Measurements from ENCODE around the gene ATP9B. TPM values are rescaled to one million over a fixed set of nuclear protein-coding genes. Genes with fewer than 3 reads are reported as not detected.

ATP9B gene
- total and polyA plus RNA-seq, 9 donors, result 19.9 to 72.1 (median 43.2) TPM

DNA sequence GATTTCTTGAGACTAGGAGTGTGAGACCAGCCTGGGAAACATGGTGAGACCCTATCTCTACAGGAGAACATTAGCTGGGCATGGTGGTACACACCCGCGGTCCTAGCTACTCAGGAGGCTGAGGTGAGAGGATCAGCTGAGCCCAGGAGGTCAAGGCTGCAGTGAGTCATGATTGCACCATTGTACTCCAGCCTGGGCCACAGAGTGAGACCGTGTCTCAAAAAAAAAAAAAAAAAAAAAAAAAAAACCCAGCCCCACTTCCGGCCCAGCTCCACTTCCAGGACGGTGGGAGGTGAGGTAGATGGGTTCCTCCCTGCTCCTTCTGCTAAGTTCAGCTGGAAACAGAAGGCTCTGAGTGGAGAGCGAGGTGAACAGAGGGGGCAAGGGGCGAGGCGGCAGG, 285.2 kb downstream of the ATP9B start:
- 78 to 85% (median 82%) methylated on average over 8 of the region's 8 CpGs for WGBS, 3 donors
- no peak for DNase-seq
- Histone ChIP-seq H3K27me3 (no peaks in the 10 kb centered on the region), H3K9me3 (no peaks in the 10 kb centered on the region), H3K36me3 (no peaks in the 10 kb centered on the region), H3K4me1 (ENCODE audit: insufficient read depth) (no peaks in the 10 kb centered on the region), H3K4me3 (no peak overlapping the region), H3K27ac (no peak overlapping the region)
- TF ChIP-seq CTCF (IDR thresholded peaks at IDR 0.05) (no peak), EP300 (IDR thresholded peaks at IDR 0.05) (no peak), POLR2A (IDR thresholded peaks at IDR 0.05) (no peak)
- intact Hi-C loops (cut with DNase I), result no loop called here

DNA sequence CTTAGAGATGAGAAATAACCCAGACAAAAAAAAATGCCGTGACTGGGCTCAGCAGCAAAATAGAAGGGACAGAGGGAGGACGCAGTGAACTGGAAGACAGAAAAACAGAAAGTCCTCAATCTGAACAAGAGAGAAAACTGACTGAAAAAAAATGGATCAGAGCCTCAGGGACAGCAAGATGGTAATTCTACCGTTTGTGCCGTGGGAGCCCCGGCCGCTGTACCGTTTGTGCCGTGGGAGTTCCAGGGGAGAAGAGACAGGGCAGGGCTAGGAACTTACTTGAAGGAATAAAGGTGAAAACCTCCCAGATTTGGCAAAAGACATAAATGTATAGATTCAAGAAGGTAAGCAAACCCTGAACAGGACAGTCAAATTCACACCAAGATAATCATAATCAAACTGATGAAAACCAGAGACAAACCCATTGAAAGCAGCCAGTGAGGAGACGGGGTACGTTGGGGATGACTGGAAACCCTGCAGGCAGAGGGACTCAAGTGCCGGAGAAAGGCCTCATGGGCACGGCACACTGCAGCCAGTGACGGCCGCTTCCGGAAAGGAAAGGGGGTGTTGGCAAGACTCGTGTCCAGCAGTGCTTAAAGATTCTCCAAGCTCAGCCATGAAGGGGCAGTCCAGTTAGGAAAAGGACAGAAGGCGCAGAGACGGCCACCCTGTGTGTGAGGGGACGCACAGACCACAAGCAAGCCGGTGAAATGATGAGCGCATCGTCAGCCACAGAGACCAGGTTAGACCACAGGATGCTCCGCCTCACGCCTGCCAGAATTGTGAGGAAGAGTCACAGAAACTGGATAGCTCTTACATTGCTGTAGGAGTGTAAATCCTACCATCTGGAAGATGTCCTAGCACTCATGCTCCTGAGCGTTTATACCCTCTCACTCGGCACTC, 286.5 kb downstream of the ATP9B start:
- no peaks in the 10 kb centered on the region for H3K36me3 ChIP-seq
- no peak for DNase-seq
- no peaks in the 10 kb centered on the region for H3K9me3 ChIP-seq
- no peaks in the 10 kb centered on the region for H3K4me1 ChIP-seq (ENCODE audit: insufficient read depth)
- no peaks in the 10 kb centered on the region for H3K27me3 ChIP-seq
- no peak overlapping the region for H3K27ac ChIP-seq
- TF ChIP-seq CTCF (IDR thresholded peaks at IDR 0.05) (no peak), POLR2A (IDR thresholded peaks at IDR 0.05) (no peak), EP300 (IDR thresholded peaks at IDR 0.05) (no peak)
- intact Hi-C loops (cut with DNase I), result no loop called here
- H3K4me3 ChIP-seq, result no peak overlapping the region
- WGBS, 3 donors, result 89 to 90% (median 89%) methylated on average over 26 of the region's 26 CpGs

DNA sequence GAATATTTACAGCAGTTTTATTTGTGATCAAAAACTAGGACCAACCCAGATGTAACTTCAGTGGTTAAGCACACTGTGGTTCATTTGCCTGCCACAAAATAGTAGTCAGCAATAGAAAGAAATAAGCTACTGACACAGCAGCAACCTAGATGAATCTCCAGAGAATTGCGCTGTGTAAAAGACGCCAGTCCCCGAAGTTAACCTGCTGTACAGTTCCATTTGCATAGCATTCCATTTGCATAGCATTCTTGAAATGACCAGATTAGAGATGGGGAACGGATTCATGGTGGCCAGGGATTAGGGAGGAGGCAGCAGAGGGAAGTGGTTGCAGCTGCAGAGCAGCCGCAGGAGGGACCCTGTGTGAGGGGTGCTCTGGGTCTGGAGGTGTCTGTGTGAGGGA, 287.2 kb downstream of the ATP9B start:
- H3K9me3 ChIP-seq, result no peaks in the 10 kb centered on the region
- H3K27ac ChIP-seq, result no peak overlapping the region
- no peaks in the 10 kb centered on the region for H3K36me3 ChIP-seq
- TF ChIP-seq CTCF (IDR thresholded peaks at IDR 0.05) (no peak), EP300 (IDR thresholded peaks at IDR 0.05) (no peak), POLR2A (IDR thresholded peaks at IDR 0.05) (no peak)
- no peak for DNase-seq
- H3K4me1 ChIP-seq (ENCODE audit: insufficient read depth), result no peaks in the 10 kb centered on the region
- no peaks in the 10 kb centered on the region for H3K27me3 ChIP-seq
- intact Hi-C loops (cut with DNase I), result no loop called here
- H3K4me3 ChIP-seq, result no peak overlapping the region
- 82 to 90% (median 89%) methylated on average over 5 of the region's 5 CpGs for WGBS, 3 donors

DNA sequence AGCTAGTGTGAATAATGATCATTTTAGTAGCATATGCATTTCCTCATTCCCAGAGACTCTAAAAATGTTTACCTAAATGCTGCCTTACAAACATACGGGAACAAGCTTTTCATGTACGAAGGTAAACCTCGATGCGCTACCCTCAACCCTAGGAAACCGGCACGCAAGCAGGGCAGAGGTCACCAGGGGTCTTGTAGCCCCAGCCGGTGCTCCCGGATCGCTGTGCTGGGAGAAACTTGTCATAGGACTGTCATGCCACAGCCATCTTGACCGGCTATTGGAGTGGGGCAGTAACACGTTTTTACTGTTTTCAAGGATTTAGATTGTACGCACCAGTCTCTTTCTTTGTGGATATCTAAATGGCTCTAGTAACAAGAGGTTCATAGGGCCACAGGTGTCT, 291.7 kb downstream of the ATP9B start:
- Histone ChIP-seq H3K4me1 (ENCODE audit: insufficient read depth) (peaks cover 3% of the 10 kb centered on the region), H3K4me3 (no peak overlapping the region), H3K27me3 (no peaks in the 10 kb centered on the region), H3K9me3 (no peaks in the 10 kb centered on the region), H3K27ac (no peak overlapping the region), H3K36me3 (no peaks in the 10 kb centered on the region)
- DNase-seq, result no peak
- 96 to 98% (median 96%) methylated on average over 12 of the region's 12 CpGs for WGBS, 3 donors
- intact Hi-C loops (cut with DNase I), result loop anchor here in 1 of 4 donors (10.0 kb wide), 1 partner anchor 494 kb away; no protein-coding TSS in a partner anchor
- TF ChIP-seq CTCF (IDR thresholded peaks at IDR 0.05) (no peak), EP300 (IDR thresholded peaks at IDR 0.05) (no peak), POLR2A (IDR thresholded peaks at IDR 0.05) (no peak)

Data from ovary (tissue), 9 donors.